HG02623 (cell line): Measurements from ENCODE around the gene RPS21.

Experiments used
- ATAC-seq: cut with Tn5 transposase; IDR thresholded peaks from one replicate; pipeline ENCODE4 v1.9.1; 2021; ENCODE audit warnings: moderate library complexity; ENCODE audit not compliant: unreplicated experiment

RPS21 gene

GRCh38 chr20:62394248-62395245 is 7.6 kb downstream of the RPS21 start:
- no peak for ATAC-seq

- ATAC-seq: no peak
Measured at GRCh38 chr20:62395311-62396242, 8.7 kb downstream of the RPS21 start.

GRCh38 chr20:62396367-62397239 is 9.7 kb downstream of the RPS21 start:
- ATAC-seq: no peak

- ATAC-seq: no peak
Measured at GRCh38 chr20:62398120-62398821, 11.4 kb downstream of the RPS21 start.

GRCh38 chr20:62400021-62400420 is 13.1 kb downstream of the RPS21 start:
- ATAC-seq: no peak

GRCh38 chr20:62400541-62400940 is 13.6 kb downstream of the RPS21 start:
- ATAC-seq: no peak

- no peak for ATAC-seq
Measured at GRCh38 chr20:62401331-62401779, 14.5 kb downstream of the RPS21 start.

GRCh38 chr20:62402456-62403150 is 15.7 kb downstream of the RPS21 start:
- no peak for ATAC-seq

- ATAC-seq: no peak
Measured at GRCh38 chr20:62403331-62403730, 16.4 kb downstream of the RPS21 start.

GRCh38 chr20:62404112-62404665 is 17.3 kb downstream of the RPS21 start:
- no peak for ATAC-seq

- no peak for ATAC-seq
Measured at GRCh38 chr20:62404761-62405107, 17.8 kb downstream of the RPS21 start.

GRCh38 chr20:62405108-62405980 is 18.4 kb downstream of the RPS21 start:
- no peak for ATAC-seq

- no peak for ATAC-seq
Measured at GRCh38 chr20:62405981-62406513, 19.1 kb downstream of the RPS21 start.

GRCh38 chr20:62406635-62407176 is 19.8 kb downstream of the RPS21 start:
- ATAC-seq: no peak

GRCh38 chr20:62407221-62407992 is 20.5 kb downstream of the RPS21 start, which contains the start of gene CABLES2:
Gene CABLES2 (minus strand): TSS chr20:62407285. CDS start chr20:62407276, 9 bp downstream.
- ATAC-seq: peak; percentile 80

GRCh38 chr20:62408055-62408454 is 21.2 kb downstream of the RPS21 start:
- no peak for ATAC-seq

GRCh38 chr20:62408640-62409039 is 21.7 kb downstream of the RPS21 start:
- no peak for ATAC-seq
